GM18907 (cell line): ENCODE measurements around the gene OR52E2.

Experiments
- ATAC-seq: cut with Tn5 transposase; IDR thresholded peaks from one replicate; pipeline ENCODE4 v1.9.1; 2021; ENCODE audit warnings: mild to moderate bottlenecking, moderate library complexity; ENCODE audit not compliant: unreplicated experiment

Gene OR52E2

GRCh38 chr11:5013012-5013411 is 46.4 kb downstream of the OR52E2 start:
- ATAC-seq, result no peak

GRCh38 chr11:5011254-5011653 is 48.2 kb downstream of the OR52E2 start:
- no peak for ATAC-seq
